Measurements from ENCODE around the gene LCN15.

LCN15 gene

DNA sequence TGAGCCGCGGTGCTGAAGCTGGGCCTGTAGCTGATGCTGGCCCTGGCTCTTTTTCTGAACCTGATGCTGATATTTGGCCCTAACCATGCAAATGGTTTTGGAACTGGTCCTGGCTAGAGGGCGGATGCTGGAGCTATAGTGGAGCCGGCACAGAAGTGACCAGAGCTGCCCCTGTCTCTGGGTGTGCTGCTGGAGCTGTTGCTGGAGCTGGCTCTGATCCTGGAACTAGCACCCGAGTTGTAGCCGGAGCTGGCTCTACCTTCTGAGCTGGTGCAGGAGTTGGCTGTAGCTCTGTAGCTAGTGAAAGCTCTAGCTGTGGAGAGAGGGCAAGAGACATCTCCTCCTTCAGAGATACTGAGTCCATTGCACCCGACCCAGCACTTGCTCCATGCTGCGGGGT, 34.4 kb downstream of the LCN15 start:
- TF ChIP-seq, protein P1, sequence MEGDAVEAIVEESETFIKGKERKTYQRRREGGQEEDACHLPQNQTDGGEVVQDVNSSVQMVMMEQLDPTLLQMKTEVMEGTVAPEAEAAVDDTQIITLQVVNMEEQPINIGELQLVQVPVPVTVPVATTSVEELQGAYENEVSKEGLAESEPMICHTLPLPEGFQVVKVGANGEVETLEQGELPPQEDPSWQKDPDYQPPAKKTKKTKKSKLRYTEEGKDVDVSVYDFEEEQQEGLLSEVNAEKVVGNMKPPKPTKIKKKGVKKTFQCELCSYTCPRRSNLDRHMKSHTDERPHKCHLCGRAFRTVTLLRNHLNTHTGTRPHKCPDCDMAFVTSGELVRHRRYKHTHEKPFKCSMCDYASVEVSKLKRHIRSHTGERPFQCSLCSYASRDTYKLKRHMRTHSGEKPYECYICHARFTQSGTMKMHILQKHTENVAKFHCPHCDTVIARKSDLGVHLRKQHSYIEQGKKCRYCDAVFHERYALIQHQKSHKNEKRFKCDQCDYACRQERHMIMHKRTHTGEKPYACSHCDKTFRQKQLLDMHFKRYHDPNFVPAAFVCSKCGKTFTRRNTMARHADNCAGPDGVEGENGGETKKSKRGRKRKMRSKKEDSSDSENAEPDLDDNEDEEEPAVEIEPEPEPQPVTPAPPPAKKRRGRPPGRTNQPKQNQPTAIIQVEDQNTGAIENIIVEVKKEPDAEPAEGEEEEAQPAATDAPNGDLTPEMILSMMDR (IDR thresholded peaks at IDR 0.05; ENCODE audit: low read depth, low read length), result no peak
- no peak for DNase-seq (ENCODE audit: extremely low read depth, low read depth)

DNA sequence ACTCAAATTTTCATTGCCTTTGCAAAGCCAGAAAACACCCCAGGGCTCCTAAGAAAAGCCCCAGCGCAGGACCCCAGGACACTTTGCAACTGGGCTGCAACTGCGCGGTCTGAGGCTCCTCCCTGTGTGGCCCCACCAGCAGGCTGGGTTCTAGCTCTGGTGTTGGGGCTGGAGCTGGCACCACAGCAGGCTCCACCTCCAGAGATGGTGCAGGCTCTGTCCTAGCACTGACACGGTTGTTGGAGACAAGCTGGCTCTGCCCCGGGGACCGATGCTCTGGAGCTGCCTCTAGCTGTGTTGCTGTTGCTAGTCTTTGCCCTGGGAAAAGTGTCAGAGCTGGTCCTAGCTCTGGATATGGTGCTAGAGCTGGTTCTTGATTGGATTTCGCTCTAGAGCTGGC, 35.2 kb downstream of the LCN15 start:
- DNase-seq (ENCODE audit: extremely low read depth, low read depth), result no peak
- TF ChIP-seq, protein P1 (IDR thresholded peaks at IDR 0.05; ENCODE audit: low read depth, low read length), result no peak

DNA sequence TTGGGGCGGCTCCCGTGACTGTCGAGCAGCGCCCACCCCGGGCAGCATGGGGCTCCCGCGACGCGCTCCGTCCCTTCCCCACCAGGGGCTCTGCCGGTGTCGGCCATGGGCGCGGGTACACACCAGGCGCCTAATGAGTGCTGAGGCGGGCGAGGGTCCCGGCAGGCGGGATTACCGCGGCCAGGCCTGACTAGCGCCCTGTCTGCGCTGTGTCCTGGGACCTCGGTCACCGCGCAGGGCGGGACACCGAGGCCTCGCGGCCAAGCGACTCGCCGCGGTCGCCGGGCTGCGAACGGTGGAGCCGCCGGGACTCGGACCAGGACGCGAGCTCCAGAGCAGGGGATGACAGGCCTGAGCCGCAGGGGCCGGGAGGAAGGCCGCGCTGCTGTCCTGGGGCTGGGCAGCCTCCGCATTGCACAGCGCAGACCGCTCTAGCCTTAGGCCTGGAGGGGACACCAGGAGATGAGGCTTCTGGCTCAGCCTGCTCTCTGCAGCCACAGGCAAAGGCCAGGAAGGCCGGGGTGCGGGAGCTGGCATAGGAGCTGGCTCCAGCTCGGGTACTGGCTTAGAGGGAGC, 35.7 kb downstream of the LCN15 start:
- TF ChIP-seq, protein P1 (IDR thresholded peaks at IDR 0.05; ENCODE audit: low read depth, low read length), result no peak
- no peak for DNase-seq (ENCODE audit: extremely low read depth, low read depth)

DNA sequence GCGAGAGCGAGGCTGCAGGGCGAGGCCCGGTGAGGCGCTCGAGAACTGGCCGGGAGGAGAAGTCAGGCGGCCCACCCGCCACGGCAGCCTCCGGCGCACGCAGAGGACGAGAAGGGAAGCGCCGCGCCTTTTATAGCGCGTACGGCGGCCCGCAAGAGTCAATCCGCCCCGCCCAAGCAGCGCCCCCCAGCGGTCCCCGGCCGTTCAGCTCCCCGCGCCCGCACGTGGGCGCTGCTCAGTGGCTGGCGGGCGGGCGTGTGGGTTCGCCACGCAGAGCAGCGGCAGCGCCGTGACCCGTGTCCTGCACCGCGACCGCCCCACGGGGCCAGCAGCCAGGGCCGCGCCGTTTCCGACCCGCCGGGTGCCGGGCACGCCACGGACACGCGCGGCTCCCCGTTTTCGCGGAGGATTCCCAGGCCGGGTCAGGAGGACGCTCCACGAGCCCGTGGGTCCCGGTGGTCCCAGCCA, 36.2 kb downstream of the LCN15 start:
- DNase-seq (ENCODE audit: extremely low read depth, low read depth), result peak; percentile 80
- TF ChIP-seq, protein P1 (IDR thresholded peaks at IDR 0.05; ENCODE audit: low read depth, low read length), result peak; percentile 69

DNA sequence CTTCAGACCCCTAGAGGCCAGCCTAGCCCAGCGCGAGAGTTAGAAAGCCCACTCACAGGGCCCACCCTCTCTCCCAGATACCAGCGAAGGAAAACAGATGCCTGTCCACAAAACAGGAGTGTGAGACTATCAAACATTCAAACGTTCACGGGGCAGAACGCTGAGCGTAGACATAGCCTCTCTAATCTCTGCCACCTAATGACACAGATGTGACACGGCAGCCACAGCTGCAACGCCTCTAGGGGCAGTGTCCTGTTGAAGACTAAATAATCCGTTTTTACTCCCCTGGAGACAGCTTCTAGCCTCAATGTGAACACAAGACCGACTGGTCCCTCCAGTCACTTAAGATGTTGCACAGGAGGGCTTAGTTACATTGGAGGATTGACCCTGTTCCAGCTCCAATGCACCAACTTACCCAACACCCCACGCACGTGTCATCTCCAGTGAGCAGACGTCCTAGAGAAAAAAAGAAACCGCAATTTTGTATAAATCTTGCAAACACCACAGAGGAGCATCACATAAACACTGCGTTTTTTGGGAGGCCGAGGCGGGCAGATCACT, 37.6 kb downstream of the LCN15 start:
- DNase-seq (ENCODE audit: extremely low read depth, low read depth), result no peak

DNA sequence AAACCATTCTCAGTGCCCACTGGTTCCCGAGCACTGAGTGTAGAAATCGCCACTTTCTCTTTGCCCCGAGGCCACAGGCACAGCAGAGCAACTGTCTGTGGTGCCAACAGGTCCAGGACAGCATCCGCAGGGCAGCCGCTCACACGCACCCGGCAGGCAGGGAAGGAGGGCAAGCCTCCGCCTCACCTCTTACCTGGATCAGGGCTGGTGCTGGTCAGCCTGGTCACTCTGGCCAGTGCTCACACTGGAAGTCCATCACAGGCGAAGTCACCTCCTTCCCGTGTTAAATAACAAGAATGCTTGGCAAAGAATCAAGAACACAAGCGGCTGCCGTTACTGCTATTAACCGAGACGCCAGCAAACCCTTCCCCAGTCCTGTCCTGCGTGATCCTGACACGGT, 38.2 kb downstream of the LCN15 start:
- DNase-seq (ENCODE audit: extremely low read depth, low read depth), result no peak
- TF ChIP-seq, protein P1 (IDR thresholded peaks at IDR 0.05; ENCODE audit: low read depth, low read length), result no peak

More for the DNA sequence above, 37.6 kb downstream of the LCN15 start:
- TF ChIP-seq, protein P1 (IDR thresholded peaks at IDR 0.05; ENCODE audit: low read depth, low read length), result no peak; the same call in 1 of the 2 replicates

DNA sequence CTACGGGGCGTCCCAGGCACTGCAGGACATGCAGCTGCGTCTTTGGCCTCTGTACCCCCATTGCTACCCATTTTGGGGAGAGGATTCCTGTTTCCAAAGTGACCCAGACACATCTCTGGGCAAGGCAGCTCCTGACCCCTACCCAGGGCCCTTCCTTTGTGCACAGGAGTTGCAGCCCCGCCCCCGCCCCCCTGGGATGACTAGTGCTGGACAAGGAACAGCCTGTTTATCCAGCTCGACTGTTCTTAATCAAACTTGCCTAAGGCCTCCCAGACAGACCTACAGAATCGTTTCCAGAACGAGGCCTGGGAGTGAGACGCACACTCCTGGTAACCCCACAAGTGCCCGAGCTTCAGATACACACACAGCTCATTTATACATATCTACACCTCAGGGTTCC, 38.7 kb downstream of the LCN15 start:
- no peak for DNase-seq (ENCODE audit: extremely low read depth, low read depth)
- TF ChIP-seq, protein P1 (IDR thresholded peaks at IDR 0.05; ENCODE audit: low read depth, low read length), result no peak
